ENCODE results near the gene ERV3-1.
A peak's percentile ranks its signal among the peaks of the same experiment; 100 is the strongest.

DNA sequence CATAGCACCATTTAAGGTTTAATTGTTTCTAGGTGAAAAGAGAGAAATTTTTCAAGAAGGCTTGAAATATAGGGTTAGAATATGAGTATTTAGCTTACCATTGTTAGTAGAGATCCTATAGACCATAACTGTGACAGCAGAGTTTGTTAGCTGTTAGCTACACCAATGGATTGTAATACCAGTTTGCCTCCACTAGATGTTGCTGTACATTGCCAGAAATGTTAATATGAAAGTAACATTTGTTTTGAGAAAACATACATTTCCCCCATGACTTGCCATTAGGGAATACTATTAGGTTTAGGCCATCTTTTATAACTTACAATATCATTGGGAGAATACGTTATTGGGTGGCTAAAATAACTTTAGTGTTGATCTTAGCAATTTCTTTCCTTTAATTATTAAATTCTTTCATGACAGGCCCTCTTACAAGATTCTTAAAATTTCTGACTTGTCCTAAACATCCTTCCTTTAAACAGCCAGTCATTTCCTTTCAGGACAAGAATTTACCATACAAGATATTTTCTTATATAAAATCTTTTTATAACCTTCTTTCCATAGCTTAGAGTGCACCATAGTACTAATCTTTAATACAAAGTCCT is 55.1 kb downstream of the ERV3-1 start:
- TF ChIP-seq, protein P1, sequence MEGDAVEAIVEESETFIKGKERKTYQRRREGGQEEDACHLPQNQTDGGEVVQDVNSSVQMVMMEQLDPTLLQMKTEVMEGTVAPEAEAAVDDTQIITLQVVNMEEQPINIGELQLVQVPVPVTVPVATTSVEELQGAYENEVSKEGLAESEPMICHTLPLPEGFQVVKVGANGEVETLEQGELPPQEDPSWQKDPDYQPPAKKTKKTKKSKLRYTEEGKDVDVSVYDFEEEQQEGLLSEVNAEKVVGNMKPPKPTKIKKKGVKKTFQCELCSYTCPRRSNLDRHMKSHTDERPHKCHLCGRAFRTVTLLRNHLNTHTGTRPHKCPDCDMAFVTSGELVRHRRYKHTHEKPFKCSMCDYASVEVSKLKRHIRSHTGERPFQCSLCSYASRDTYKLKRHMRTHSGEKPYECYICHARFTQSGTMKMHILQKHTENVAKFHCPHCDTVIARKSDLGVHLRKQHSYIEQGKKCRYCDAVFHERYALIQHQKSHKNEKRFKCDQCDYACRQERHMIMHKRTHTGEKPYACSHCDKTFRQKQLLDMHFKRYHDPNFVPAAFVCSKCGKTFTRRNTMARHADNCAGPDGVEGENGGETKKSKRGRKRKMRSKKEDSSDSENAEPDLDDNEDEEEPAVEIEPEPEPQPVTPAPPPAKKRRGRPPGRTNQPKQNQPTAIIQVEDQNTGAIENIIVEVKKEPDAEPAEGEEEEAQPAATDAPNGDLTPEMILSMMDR (IDR thresholded peaks at IDR 0.05; ENCODE audit: low read depth, low read length): peak; percentile 75
- TF ChIP-seq EZH2phosphoT487 (IDR thresholded peaks at IDR 0.05; ENCODE audit: low read depth): no peak
